Urinary bladder (tissue), 4 donors: ENCODE data around the gene IFITM10. TPM values are rescaled to one million over a fixed set of nuclear protein-coding genes. Genes with fewer than 3 reads are reported as not detected.
A peak's percentile ranks its signal among the peaks of the same experiment; 100 is the strongest.

Experiments used
- DNase-seq: peaks from one replicate; pipeline ENCODE4 v3.0.0-alpha.2; 2015; ENCODE audit errors: extremely low spot score
- H3K27ac ChIP-seq: one replicate; pipeline ENCODE4 v1.5.1; 2013; ENCODE audit warnings: low read depth, mild to moderate bottlenecking, moderate library complexity
- H3K36me3 ChIP-seq: one replicate; pipeline ENCODE4 v1.6.1; 2013; ENCODE audit warnings: mild to moderate bottlenecking, moderate library complexity; ENCODE audit not compliant: insufficient read depth
- H3K4me1 ChIP-seq: one replicate; pipeline ENCODE4 v1.6.1; 2013; ENCODE audit warnings: mild to moderate bottlenecking, moderate library complexity; ENCODE audit not compliant: insufficient read depth
- H3K4me3 ChIP-seq: one replicate; pipeline ENCODE4 v1.5.1; 2013; ENCODE audit warnings: low read depth, low read length
- WGBS: extraction: QIAGEN DNeasy Blood & Tissue Kit; methylation state at CpG from one replicate; pipeline ENCODE4 v1.1.7; 2013; 5-methylcytosine and 5-hydroxymethylcytosine counted together
- polyA plus RNA-seq: library from polyadenylated mRNA; stranded (reverse); fragments of 200-250 nt; gene quantifications from one replicate; pipeline ENCODE4 v1.2.3, GENCODE V29; 2013
- total RNA-seq: library from RNA; depleted of rRNA; stranded (reverse); fragments of >200 nt; gene quantifications from one replicate; pipeline ENCODE4 v1.2.3, GENCODE V29; 2014
- donor health status: healthy with polysubstance abuse.
- donor health status: healthy.

Gene IFITM10
- total and polyA plus RNA-seq, 2 donors = 1.0 to 1.9 TPM

DNA sequence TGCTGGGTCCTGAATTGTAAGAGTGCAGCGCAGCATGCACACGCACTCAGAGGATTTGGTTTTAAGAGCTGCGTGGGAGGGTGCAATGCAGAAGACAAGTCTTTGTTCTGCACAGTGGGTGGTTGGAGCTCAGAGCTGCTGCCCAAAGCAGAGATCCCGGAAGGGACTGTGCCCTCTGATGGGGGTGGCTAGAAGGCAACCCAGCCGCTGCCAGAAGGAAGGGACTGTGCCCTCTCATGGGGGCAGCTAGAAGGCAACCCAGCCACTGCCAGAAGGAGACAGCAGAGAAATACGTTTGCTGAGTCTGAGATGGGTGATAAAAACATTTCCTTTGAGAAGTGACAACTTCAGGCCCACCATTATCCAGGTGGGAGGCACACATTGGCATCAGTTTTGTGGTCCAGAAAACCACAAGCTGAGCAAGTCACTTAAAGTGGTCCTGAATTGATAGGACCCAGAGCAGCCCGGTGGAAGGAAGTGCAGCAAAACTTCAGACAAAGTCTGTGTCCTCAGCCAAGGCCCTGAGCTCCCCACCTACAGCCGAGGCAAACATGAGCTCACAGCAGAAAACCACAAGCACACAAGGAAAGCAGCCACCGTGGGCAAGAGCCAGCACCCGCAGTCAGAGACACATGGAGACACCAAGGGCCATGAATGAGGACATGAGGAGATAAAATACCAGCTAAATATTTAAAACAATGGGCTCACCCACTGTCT is 49.1 kb downstream of the IFITM10 start:
- WGBS = 72% methylated on average over 10 of the region's 10 CpGs
- H3K36me3 ChIP-seq = no peaks in the 10 kb centered on the region
- no peak overlapping the region for H3K4me3 ChIP-seq
- no peaks in the 10 kb centered on the region for H3K4me1 ChIP-seq
- DNase-seq = no peak
- no peak overlapping the region for H3K27ac ChIP-seq

DNA sequence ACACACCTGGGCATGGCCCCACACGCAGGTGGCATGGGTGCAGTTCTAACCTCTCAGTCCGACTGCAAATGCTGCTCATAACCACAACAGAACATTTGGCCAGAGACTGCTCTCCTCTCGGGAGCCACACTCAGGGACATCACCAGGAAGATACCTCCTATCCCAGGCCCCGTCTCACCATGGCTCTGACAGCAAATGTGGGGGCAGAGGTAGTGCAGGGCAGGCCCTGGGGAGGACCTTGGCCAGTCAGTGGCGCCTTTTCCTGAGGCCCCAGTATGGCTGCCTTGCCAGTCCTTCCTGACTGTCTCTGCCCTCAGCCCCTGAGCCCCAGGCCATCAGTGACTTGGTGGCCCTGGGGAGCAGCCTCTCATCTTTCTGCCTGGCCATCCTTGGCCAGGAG is 50.6 kb downstream of the IFITM10 start:
- WGBS = 85% methylated on average over 5 of the region's 5 CpGs
- Histone ChIP-seq H3K27ac (no peak overlapping the region), H3K4me1 (no peaks in the 10 kb centered on the region), H3K4me3 (no peak overlapping the region), H3K36me3 (no peaks in the 10 kb centered on the region)
- no peak for DNase-seq

DNA sequence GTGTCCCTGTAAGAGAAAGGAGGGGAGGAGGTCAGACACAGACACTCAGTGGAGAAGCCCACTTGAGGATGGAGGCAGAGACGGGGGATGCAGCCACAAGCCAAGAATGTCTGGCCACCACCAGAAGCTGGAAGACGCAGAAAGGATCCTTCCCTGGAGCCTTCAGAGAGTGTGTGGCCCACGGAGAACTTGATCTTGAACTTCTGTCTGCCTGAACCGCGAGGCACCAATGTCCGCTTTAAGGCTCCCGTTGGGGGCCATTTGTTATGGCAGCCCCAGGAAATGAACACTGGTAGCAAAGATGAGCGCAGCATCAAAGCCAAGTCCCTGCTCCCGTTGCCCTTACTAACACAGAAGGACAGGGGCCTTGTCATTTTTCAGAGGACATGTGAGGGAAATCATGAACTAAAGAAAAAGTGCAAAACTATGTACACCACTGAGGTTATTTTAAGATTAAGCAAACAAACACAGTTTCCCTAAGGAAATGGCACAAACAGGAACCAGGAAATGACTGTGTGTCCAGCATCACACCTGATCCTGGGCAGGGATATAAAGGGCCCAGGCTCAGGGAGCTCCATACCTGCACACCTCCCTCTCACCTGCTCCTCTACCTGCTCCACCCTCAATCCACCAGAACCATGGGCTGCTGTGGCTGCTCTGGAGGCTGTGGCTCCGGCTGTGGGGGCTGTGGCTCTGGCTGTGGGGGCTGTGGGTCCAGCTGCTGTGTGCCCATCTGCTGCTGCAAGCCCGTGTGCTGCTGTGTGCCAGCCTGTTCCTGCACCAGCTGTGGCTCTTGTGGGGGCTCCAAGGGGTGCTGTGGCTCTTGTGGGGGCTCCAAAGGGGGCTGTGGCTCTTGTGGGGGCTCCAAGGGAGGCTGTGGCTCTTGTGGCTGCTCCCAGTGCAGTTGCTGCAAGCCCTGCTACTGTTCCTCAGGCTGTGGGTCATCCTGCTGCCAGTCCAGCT is 53.5 kb downstream of the IFITM10 start, which contains the start of gene KRTAP5-6:
TSS of gene KRTAP5-6 (plus strand) at position 588 of the 963 bp plus-strand sequence. CDS start at position 639, 51 bp downstream.
- no peak for DNase-seq
- WGBS = 85% methylated on average over 11 of the region's 11 CpGs
- no peak within 1 kb of the TSS for H3K4me3 ChIP-seq
- no peaks in the 10 kb centered on the region for H3K36me3 ChIP-seq
- H3K4me1 ChIP-seq = no peaks in the 10 kb centered on the region
- H3K27ac ChIP-seq = no peak within 1 kb of the TSS

DNA sequence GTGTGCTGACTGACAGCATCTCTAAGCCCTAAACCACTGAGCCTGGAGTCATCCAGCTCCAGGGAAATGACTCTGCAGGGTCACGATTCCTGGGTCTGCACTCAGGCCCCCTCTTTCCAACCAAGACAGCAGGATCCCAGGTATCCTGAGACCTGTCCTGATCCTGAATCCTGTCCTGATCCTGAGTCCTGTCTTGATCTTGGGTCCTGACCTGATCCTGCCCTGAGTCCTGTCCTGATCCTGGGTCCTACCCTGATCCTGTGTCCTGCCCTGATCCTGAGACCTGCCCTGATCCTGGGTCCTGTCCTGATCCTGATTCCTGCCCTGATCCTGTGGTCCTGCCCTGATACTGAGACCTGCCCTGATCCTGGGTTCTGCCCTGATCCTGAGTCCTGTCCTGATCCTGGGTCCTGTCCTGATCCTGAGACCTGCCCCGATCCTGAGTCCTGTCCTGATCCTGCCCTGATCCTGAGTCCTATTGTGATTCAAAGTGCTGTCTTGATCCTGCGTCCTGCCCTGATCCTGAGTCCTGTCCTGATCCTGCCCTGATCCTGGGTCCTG is 54.8 kb downstream of the IFITM10 start:
- no peak for DNase-seq
- WGBS = 100% methylated on average over 3 of the region's 3 CpGs
- no peaks in the 10 kb centered on the region for H3K4me1 ChIP-seq
- H3K27ac ChIP-seq = no peak overlapping the region
- H3K36me3 ChIP-seq = no peaks in the 10 kb centered on the region
- no peak overlapping the region for H3K4me3 ChIP-seq

DNA sequence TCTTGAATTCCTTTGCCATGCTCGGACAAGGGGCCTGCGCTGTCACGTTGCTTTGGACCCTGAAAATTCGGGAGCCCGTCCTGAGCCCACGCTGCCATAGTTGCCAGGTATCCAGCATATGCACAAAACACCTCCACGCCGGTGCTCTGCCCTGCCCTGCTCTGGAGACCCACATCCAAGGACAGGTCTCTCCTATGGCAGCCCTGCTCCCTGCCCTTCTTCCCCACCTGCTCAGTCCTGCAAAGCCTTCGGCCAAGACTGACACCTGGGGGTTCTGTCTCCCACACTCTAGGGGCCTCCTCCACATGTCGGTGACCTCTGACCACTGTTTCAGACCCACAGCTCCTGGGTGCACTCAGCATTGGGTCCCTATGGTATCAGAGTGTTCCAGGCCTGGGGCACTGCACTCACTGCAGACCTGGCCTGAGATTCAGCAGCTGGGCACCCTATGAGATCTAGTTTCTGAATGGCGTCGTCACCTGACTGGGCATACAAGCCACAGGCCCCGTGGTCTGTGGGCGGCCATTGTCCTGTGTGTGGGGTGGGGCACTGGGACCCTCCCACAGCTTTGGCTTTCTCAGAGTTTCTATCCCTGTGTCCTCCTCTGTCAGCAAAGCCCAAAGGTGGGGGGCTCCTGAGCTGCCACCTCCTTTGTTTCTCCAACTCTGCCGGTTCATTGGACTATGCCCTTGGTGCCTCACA is 55.4 kb downstream of the IFITM10 start:
- no peaks in the 10 kb centered on the region for H3K36me3 ChIP-seq
- WGBS = 95% methylated on average over 15 of the region's 15 CpGs

DNA sequence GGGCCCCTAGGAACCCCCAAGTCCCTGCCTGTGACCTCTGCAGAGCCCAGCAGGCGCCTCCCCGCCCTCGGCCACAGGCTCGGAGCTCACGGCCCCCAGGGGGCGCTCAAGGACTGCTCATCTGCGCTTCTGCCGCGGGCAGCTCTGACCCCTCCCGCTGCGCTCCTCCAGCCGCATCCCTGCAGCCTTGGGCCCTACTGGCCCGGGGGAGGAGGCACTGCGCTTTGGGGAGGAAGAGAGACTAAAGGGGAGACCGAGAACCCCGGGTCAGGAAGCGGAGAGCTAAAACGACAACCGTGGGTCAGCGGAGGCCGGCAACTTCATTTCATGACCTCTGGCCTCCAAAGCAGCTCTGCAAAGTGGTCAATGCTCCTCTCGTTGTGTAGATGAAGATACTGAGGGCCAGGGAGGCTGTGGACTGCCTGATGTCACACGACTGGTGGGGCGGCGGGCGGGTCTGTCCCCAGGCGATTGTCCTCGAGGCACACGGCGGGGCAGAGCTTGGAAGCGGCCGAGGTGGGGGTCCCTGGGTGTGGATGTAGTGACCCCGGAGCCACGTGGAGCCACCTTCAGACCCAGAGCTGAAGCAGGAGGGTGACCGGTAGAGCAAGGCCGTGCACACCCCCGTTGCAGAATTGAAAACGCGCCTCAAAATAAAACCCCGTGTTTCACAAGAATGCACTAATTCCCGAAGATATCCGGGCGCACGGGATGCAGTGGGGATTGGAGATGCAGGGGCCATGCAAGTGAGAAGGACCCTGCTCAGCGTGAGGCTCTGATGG is 56.1 kb downstream of the IFITM10 start:
- no peak for DNase-seq
- no peak overlapping the region for H3K4me3 ChIP-seq
- 45% methylated on average over 45 of the region's 45 CpGs for WGBS
- no peak overlapping the region for H3K27ac ChIP-seq
- no peaks in the 10 kb centered on the region for H3K4me1 ChIP-seq
- H3K36me3 ChIP-seq = no peaks in the 10 kb centered on the region

More for the DNA sequence above, 55.4 kb downstream of the IFITM10 start:
- no peak for DNase-seq
- Histone ChIP-seq H3K4me3 (no peak overlapping the region), H3K27ac (no peak overlapping the region), H3K4me1 (no peaks in the 10 kb centered on the region)

DNA sequence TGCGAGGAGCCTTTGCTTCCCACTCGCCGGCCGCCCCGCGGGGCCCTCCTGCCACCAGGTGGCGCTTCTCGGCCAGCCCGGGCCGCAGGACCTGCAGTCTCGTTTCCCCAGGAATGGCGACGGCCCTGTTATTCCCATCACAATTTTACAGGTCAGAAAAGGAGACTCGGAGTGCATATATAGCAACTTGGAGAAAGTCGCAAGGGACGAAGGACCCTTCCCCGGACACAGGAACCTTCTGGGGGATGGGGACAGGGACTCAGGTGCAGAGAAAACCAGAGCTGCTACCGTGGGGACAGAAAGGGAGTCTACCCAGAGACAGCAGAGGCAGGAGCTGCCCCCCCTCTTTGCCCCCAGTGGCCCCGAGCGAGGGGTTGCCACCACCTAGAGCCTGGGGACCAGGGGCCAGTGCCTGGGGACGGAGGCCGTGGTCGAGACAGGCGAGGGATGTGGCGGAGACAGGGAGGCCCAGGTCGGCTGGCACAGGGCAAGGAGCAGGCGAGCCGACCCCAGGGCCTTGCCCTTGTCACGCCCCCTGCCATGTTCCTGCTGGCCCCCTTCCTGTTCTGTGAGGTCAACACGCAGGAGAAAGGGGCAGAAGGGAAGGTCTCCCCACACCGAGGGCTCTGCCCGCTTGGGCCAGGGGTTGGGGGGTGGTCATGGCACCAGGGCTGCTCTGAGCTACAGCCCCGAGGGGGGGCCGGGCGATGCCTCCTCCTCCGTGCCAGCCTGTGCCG is 56.9 kb downstream of the IFITM10 start:
- DNase-seq = no peak
- Histone ChIP-seq H3K36me3 (no peaks in the 10 kb centered on the region), H3K4me1 (no peaks in the 10 kb centered on the region), H3K27ac (peak overlapping the region; percentile 44), H3K4me3 (no peak overlapping the region)
- 22% methylated on average over 37 of the region's 37 CpGs for WGBS

DNA sequence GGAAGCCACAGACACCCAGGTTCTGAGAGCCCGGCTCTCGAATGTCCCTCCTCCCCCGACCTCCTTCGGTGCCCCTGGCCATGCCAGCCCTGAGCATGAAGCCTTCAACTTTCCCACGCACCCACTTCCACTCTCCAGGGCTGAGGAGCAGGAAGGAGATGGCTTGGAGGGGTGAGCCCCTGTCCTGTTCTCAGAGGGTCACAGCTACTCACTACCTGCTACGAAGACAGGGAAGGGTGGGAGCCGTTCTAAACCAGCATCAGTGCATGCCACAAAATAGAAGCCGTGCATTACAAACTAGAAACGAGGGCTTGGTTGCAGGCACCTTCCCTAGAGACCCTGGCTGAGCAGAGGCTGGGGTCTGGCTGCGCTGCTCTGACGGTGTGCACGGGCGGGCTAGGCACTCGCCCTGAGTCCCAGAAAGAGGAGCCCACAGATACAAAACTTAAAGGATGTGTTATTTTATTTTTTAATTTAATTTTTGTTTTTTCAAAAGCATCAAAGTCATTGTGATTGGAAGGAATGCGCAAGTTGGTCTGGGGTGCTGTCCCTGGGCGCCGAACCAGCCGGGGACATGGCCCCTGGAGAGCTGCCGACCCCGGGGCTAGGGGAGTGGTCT is 57.6 kb downstream of the IFITM10 start:
- DNase-seq = no peak
- no peak overlapping the region for H3K27ac ChIP-seq
- no peaks in the 10 kb centered on the region for H3K4me1 ChIP-seq
- WGBS = 58% methylated on average over 20 of the region's 20 CpGs
- H3K36me3 ChIP-seq = no peaks in the 10 kb centered on the region
- no peak overlapping the region for H3K4me3 ChIP-seq

DNA sequence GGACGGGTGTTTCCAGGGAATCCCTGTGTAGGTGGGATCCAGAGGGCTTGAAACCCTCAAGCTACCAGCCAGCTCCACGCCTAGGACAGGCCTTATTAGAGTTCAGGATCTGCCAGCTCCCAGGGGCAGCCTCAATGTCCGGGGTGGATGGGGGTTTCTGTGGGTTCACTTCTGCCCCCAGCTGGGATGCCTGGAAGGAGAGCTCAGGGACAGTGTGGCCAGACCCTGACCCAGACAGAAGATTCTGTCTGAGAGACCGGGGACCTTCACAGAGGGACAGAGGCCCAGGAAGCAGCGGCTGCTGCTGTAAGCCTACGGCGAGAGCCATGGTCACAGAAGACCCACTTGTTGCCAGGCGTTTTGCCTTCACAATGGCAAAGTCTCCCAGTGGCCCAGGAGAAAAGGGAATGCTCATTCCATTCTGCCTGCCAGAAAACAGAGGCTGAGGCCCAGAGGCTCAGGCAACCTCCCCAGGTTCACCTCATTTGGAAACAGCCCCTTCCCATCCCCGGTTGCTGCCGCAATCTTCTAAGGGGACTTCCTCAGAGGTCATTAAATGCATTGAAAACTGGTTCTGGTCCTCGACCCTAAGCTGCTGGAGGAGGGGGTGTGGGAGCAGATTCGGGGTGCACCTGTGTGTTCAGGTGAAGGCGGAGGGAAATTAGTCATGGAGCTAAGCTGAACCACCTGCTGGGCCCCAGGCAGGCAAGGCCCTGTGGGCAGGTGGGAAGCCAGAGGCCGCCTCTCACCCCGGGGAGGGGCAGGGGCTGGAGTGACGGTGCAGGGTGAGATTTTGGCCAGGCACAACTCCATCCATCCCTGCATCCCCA is 58.3 kb downstream of the IFITM10 start:
- H3K27ac ChIP-seq = no peak overlapping the region
- no peaks in the 10 kb centered on the region for H3K4me1 ChIP-seq
- no peak overlapping the region for H3K4me3 ChIP-seq
- no peak for DNase-seq
- 92% methylated on average over 16 of the region's 16 CpGs for WGBS
- H3K36me3 ChIP-seq = no peaks in the 10 kb centered on the region

DNA sequence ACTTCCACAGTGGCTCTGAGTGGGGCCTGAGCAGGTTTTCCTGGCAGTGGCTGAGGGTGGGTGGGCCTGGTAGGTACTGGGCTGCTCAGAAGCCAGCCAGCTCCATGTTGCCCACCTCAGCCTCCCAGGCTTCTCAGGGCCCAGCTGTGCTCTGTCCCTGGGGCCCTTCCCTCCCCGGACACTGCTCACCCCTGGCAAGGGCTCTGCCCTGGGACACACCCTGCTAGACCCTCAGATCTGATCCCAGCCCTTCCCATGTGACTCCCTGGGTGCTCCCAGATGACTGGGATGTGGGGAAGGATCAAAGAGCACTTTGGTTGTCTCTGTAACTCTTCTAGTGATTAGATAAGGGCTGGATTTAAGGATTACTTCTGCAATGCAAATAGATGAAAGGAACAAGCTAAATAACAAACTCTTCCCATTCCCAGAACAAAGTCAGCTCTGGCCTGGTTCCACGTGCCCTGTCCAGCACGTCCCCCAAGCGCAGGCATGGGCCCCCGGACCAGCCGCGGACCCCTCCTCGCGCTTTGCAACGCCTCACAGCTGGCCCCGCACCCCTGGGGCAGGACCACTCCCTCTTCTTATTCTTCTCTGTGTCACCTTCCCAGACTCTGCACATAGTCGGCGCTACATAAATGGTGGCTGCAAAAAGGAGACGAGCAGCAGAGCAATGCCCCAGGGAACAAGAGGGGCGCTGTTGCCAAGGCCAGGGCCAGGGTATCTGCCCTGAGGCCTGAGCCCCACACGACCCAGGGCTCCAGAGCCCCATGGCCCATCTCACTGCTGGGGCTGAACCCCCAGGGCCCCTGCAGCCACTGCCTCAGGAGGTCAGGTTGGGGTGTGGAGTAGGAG is 59.1 kb downstream of the IFITM10 start:
- H3K27ac ChIP-seq = peak overlapping the region; percentile 59
- H3K4me1 ChIP-seq = no peaks in the 10 kb centered on the region
- 53% methylated on average over 16 of the region's 16 CpGs for WGBS
- no peak for DNase-seq
- H3K36me3 ChIP-seq = no peaks in the 10 kb centered on the region
- H3K4me3 ChIP-seq = no peak overlapping the region
